Testis (tissue), 2 donors: ENCODE results near the gene BRS3.

Source experiments
- POLR2A ChIP-seq: fragments of 450-650 bp; IDR thresholded peaks from one replicate; pipeline ENCODE4 v1.6.1; 2017; ENCODE audit warnings: antibody characterized with exemption, mild to moderate bottlenecking, moderate library complexity
- TF ChIP-seq, protein P1 (sequence below), 3 experiments: fragments of 450-650 bp in 2 of 3; fragments of 200-600 bp in 1 of 3; sonication (generic) in 1 of 3; IDR thresholded peaks; one replicate each; pipeline ENCODE4 v1.5.1; 2016 to 2019; ENCODE audit warnings: antibody characterized with exemption in 3 of 3, mild to moderate bottlenecking in 2 of 3, moderate library complexity in 1 of 3

DNA sequence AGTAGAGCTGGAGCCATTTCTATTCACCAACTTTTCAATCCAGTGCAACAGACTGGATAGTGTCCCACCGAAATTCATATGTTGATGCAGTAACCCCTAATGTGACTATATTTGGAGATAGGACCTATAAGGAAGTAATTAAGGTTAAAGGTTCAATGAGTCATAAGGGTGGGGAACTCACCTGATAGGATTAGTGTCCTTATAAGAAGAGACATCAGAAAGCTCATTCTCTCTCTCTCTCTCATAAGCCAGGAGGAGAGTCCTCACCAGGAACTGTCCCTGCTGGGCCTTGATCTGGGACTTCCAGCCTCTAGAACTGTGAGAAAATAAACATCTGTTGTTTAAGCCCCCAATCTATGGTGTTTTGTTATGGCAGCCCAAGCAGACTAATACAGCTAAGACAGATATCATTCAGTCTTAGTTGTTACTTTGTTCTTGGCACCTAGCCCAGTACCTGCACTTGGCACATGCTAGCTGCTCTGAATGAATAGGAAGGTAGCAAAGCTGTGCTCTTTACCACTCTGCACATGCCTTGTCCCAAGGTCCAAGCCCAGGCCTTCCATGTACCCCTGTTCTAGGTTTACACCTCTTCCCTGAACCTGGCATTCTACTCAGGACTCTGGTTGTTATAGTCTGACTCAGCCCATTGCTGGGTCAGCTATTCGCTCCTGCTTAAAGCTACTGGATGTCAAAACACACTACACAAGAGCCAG lies 19.2 kb upstream of the BRS3 start:
- TF ChIP-seq POLR2A, result no peak
- TF ChIP-seq, protein P1, sequence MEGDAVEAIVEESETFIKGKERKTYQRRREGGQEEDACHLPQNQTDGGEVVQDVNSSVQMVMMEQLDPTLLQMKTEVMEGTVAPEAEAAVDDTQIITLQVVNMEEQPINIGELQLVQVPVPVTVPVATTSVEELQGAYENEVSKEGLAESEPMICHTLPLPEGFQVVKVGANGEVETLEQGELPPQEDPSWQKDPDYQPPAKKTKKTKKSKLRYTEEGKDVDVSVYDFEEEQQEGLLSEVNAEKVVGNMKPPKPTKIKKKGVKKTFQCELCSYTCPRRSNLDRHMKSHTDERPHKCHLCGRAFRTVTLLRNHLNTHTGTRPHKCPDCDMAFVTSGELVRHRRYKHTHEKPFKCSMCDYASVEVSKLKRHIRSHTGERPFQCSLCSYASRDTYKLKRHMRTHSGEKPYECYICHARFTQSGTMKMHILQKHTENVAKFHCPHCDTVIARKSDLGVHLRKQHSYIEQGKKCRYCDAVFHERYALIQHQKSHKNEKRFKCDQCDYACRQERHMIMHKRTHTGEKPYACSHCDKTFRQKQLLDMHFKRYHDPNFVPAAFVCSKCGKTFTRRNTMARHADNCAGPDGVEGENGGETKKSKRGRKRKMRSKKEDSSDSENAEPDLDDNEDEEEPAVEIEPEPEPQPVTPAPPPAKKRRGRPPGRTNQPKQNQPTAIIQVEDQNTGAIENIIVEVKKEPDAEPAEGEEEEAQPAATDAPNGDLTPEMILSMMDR (IDR thresholded peaks at IDR 0.05), result no peak
